DMS79 treated with DMSO at 0.1 percent for 48 hours (cell line): ENCODE data around the gene SEMA3A.
A peak's percentile ranks its signal among the peaks of the same experiment; 100 is the strongest.

Experiments used
- DNase-seq: peaks from one replicate; lab custom pipeline; 2025; lab: John Stamatoyannopoulos, UW

Gene SEMA3A

DNA sequence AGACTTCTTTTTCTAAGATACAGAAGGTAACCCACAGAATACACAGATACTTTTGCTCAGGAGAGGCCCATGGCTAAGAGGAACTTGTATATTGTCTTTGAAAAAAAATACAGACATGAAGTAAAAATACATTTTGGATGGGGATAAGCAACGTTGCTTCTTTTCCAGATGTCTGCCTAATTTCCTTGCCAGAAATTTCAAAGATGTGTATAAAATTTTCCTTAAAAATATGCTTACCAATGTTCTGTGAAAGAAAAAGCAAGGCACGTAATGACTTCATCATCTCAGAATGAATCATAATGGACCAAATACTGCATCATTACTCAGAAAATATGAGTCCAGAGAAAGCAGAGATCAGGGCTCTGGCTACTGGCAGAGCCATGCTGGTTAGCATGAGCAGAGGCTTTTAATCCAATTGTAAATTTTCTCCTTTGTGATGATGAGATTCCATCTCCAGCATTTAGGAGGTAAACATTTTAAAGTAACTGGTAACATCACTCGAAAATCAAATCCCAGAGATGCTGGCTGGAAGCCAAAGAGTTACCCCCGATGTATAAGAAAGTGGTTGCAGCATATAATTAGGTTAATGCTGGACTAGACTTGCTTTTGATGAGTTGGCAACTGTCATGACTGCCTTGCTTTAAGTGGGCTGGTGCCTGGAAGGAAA is 272.5 kb downstream of the SEMA3A start:
- peak; percentile 53 for DNase-seq

DNA sequence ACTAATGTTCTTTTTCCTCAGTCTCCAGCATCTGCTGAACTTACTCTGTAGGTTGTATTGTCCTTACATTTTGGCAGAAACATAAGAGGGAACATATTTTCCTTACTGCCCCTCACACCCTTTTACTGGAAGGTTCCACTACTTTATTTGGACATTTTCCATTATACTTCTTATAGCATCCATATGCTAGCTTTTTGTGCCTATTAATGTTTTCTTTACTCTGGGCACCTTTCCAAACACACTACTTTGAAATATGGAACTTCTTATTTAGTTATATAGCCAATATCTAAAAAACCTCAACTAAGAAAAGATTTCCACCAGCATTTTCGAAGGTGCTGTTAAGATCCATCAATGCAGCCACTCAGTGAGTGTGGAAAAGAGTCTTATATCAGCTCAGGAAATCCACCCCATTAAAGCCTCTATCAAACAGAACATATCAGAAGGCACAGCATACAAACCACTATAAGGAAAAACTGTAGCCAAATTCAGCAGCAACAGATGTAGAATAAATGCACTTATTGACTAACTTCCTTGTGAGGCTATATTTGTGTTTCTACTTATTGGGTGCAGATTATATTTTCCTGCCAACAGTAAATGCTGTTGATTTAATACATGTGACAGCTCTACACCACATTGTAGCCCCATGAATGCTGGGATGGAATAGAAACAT is 273.2 kb downstream of the SEMA3A start:
- DNase-seq, result peak; percentile 10

GRCh38 chr7:83918142-83918541 is 276.4 kb downstream of the SEMA3A start:
- DNase-seq, result no peak

DNA sequence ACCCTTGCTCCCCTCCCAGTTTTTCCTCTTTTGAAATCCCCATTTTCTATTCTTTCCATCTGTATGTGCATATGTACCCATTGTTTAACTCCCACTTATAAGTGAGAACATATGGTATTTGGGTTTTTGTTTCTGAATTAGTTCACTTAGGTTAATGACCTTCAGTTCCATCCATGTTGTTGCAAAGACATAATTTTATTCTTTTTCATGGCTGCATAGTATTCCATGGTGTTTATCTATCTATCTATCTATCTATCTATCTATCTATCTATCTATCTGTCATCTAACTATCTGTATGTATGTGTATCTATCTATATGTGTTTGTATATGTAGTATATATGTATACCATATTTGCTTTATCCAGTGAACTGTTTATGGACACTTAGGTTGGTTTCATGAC is 281.4 kb downstream of the SEMA3A start:
- no peak for DNase-seq

DNA sequence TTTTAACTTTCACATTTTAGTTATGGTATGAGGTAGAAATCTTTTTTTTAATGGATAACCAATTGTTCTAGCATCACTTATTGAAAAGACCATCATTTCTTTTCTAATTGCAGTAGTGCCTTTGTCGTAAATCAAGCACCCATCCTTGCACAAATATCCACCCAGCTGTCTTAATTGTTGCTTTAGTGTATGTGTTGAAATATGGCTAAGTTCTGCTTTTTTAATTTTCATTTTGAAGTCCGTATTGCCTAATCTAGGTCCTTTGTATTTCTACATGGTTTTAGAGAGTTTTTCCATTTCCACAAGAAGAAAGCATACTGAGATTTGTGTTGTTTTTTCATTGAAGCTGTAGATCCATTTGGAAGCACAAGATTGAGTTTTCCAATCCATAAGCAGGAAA is 286.1 kb downstream of the SEMA3A start:
- DNase-seq, result no peak
